NOMO-1 (cell line): ENCODE measurements around the gene CLSTN2.

Experiments
- DNase-seq, 2 experiments: peaks; one replicate each; lab custom pipeline; 2025; ENCODE audit not compliant: unreplicated experiment in 2 of 2; lab: John Stamatoyannopoulos, UW

The CLSTN2 gene

GRCh38 chr3:140089403-140090072, 154.6 kb downstream of the CLSTN2 start:
- no peak for DNase-seq

GRCh38 chr3:140091143-140091542, 156.2 kb downstream of the CLSTN2 start:
- DNase-seq = no peak

GRCh38 chr3:140092848-140093536, 158.0 kb downstream of the CLSTN2 start:
- DNase-seq = no peak

- DNase-seq = no peak
Measured at GRCh38 chr3:140093742-140094141, 158.8 kb downstream of the CLSTN2 start.

GRCh38 chr3:140094487-140094886, 159.5 kb downstream of the CLSTN2 start:
- DNase-seq = no peak

GRCh38 chr3:140096037-140096436, 161.1 kb downstream of the CLSTN2 start:
- no peak for DNase-seq

- no peak for DNase-seq
Measured at GRCh38 chr3:140097874-140098635, 163.1 kb downstream of the CLSTN2 start.

- no peak for DNase-seq
Measured at GRCh38 chr3:140100479-140100878, 165.5 kb downstream of the CLSTN2 start.

- DNase-seq = no peak
Measured at GRCh38 chr3:140103166-140103565, 168.2 kb downstream of the CLSTN2 start.

GRCh38 chr3:140103986-140104645, 169.1 kb downstream of the CLSTN2 start:
- DNase-seq = no peak

GRCh38 chr3:140113996-140114788, 179.2 kb downstream of the CLSTN2 start:
- DNase-seq = no peak

GRCh38 chr3:140114789-140115080, 179.8 kb downstream of the CLSTN2 start:
- DNase-seq = no peak

- DNase-seq = no peak
Measured at GRCh38 chr3:140117096-140117526, 182.1 kb downstream of the CLSTN2 start.

- DNase-seq = no peak
Measured at GRCh38 chr3:140122183-140122582, 187.2 kb downstream of the CLSTN2 start.

- DNase-seq = no peak
Measured at GRCh38 chr3:140128217-140128616, 193.2 kb downstream of the CLSTN2 start.

GRCh38 chr3:140128631-140129030, 193.6 kb downstream of the CLSTN2 start:
- no peak for DNase-seq

- DNase-seq = no peak
Measured at GRCh38 chr3:140129768-140130284, 194.8 kb downstream of the CLSTN2 start.

- DNase-seq = no peak
Measured at GRCh38 chr3:140131895-140132294, 196.9 kb downstream of the CLSTN2 start.

- DNase-seq = no peak
Measured at GRCh38 chr3:140134231-140134965, 199.4 kb downstream of the CLSTN2 start.

- no peak for DNase-seq
Measured at GRCh38 chr3:140135461-140135860, 200.5 kb downstream of the CLSTN2 start.
